MV-4-11 (cell line): ENCODE results near the gene ZCCHC13.
"Not testable (repeated sequence)": the region's sequence is repeated elsewhere in the genome, so short reads cannot be mapped to it uniquely, and the experiment has no call there.

ENCODE experiments used
- DNase-seq: peaks from one replicate; lab custom pipeline; 2025; lab: John Stamatoyannopoulos, UW

Gene ZCCHC13

DNA sequence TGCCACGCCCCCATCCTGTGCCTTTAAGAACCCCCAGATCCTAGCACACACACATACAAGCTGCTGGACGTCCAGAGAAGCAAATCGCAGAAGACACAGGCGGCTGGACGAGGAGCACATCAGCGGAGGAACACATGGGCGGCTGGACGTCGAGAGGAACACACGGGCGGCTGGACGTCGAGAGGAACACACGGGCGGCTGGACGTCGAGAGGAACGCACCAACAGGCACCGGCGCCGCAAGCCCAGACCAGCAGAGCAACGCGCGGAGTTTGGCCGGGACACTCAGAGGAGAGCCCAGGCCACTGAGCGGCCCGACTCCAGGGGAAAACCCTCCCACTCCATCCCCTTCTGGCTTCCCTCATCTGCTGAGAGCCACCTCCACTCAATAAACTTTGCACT is 17.2 kb downstream of the ZCCHC13 start:
- DNase-seq: no peak

GRCh38 chrX:74324131-74324530 is 20.2 kb downstream of the ZCCHC13 start:
- no peak for DNase-seq

DNA sequence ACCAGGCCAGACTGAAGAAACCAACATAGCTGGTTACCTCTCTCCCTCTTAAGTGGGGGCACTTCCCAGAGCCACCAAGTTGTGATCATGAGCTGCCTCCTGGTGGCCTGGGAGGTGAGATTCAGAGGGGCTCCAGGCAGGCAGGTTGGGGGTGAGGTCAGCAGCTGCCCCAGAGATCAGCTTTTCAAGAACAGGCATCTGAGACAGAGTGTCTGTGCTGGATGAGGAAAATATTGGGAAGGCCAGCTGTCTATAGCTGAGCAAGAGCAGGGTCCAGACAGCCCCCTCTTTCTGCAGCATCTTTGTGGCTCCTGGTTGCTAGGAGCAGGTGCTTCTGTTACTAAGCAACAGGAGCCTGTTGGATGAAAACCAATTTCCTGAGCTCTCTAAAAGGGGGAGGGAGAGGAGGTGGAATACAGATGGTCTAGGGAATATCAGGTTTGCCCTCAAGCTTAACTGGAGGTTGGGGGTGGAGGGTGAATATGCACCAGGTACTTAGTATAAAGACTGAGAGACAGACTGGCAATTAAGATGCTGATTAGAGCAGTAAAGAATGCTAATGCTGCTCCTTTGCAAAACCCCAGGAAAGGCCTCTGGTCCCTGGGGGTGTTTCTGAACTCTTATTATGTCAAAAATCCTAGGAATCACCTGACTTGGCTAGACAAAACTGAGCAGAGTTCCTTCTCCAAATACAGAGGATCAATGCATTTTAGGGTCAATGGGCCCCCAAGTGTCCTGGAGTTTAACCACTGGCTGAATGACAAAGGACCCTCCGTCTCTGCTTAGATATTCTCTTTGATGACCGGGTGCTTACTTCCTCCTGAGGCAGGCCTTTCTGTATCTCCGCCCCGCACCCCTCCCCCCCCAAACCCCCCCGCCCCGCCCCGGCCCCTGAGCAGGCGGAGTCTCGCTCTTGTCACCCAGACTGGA is 21.4 kb downstream of the ZCCHC13 start:
- no peak for DNase-seq

GRCh38 chrX:74338852-74339251 is 34.9 kb downstream of the ZCCHC13 start:
- no peak for DNase-seq

DNA sequence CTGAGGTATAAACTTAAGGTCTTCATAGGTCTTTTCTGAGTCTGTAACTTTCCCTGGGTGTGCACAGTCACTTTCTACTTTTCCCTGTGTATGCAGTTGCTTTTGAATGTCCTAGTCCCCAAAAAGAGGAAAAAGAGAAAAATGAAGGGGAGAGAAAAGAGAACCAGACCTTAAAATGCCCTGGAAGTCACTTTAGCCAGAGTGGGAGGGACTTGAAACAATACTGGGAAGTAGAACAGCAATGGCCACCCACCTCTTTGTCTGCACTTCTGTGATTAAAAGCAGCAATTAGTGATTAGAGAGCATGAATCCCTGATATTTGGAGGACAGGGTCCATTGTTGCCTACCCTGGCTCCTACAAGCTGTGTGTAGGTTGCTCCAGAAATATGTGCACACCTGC is 36.1 kb downstream of the ZCCHC13 start:
- peak; percentile 3 for DNase-seq

DNA sequence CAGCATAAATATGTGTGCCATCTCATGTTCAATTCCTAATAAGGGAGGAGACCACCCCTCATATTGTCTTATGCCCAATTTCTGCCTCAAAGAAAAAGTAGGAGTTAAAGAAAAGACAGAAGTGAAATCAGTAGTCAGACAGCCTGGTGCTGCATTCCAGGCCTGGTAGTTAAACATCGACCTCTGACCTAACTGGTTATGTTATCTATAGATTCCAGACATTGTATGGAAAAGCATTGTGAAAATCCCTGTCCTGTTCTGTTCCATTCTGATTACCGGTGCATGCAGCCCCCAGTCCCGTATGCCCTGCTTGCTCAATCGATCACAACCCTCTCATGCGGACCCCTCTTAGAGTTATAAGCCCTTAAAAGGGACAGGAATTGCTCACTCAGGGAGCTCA is 38.2 kb downstream of the ZCCHC13 start:
- DNase-seq: not testable (repeated sequence)

- peak; percentile 79 for DNase-seq
These were observed 39.6 kb downstream of the ZCCHC13 start for GRCh38 chrX:74343343-74344279.

DNA sequence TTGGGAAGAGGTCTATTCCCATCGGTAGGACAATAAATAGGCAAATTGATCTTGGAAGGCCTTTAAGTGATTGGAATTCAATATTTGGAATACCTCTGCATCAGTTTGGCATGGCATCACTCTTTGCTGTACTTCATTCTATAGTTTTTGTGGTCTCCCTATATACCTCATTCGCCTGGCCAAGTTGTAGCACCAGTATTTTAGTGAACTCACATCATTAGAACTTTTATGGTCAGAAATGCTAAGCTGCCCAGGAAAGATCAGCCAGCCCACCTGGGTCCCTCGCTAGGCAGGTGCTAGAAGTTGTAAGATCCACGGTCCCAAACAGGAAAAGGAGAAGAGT is 40.3 kb downstream of the ZCCHC13 start:
- no peak for DNase-seq

GRCh38 chrX:74346088-74346487 is 42.1 kb downstream of the ZCCHC13 start:
- DNase-seq: no peak

- DNase-seq: no peak
These were observed 45.4 kb downstream of the ZCCHC13 start for GRCh38 chrX:74349387-74349786.

GRCh38 chrX:74351760-74352159 is 47.8 kb downstream of the ZCCHC13 start:
- DNase-seq: no peak

- DNase-seq: no peak
These were observed 50.0 kb downstream of the ZCCHC13 start for GRCh38 chrX:74353984-74354383.
